Hepatic stellate cell (primary cell): ENCODE results near the gene DLGAP4.
A peak's percentile ranks its signal among the peaks of the same experiment; 100 is the strongest.

Source experiments
- DNase-seq: peaks from one replicate; pipeline ENCODE4 v3.0.0; 2011; ENCODE audit warnings: low spot score

DLGAP4 gene

DNA sequence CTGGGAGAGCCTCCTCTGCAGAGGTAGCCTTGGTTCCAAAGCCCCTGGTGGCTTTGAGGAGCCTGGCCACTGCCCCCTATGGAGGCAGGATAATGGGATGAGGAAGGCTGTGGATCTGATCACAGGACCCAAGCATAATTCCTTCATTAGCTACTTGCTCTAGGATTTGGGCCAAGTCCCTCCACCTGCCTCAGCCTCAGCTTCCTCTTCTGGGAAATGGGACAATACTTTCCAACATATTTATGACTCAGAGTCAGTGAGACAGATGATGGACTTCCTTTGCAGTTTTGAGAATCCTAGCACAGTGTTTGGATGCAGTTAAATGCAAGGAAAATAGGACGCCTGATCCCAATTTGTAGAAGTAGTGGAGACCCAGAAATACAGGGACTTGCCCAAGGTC is 171.3 kb downstream of the DLGAP4 start:
- no peak for DNase-seq

DNA sequence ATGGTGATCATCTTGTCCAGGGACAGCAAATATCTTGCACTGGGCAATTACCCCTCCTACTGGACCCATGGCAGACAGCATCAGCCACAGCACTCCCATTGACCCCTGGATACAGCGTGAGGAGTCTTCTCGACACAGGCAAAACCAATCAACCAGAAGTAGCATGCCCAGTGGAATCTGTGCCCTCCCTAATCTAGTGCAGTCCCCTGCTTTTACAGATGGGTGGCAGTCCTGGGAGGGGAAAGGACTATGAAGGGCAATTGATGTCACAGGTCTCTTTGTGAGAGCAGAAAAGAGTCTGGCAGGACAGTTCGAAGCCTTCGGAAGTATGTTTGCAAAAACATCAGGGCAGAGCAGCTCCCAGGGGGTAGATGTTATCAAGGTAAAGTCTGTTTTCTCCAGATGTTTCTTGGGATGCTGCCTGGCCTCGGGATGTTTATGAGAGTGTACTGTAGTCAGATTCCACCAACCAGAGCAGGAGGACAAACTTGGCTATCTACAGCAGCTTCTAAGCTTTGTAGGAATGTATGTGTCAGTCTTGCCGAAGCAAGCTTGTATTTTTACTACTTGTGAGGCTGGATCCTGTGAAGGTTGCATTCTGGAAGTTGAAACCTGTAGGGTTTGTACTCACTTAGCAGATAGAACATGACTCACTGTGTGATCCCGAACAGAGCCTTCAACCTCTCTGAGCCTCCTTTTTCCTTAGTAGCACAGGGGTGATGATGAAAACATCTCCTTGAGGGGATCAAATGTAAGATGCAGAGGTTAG is 172.2 kb downstream of the DLGAP4 start:
- DNase-seq = no peak

DNA sequence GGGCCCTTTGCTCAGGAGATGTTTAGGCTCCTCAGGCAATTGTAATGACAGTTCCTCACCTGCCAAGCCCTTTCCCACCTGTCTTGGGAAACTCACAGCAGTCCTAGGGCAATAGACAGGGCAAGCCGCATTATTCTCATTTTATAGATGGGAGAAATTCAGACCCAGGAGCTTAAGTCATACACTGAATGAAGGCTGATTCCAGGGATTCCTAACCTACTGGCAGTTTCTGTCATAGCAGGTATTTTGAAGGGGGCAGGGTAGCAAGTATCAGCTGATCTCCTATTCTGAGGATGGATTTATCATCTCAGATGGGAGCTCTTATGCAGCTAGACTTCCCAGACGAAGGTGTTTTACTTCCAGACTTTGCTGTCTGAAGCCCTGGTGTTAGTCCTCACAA is 173.8 kb downstream of the DLGAP4 start:
- no peak for DNase-seq

DNA sequence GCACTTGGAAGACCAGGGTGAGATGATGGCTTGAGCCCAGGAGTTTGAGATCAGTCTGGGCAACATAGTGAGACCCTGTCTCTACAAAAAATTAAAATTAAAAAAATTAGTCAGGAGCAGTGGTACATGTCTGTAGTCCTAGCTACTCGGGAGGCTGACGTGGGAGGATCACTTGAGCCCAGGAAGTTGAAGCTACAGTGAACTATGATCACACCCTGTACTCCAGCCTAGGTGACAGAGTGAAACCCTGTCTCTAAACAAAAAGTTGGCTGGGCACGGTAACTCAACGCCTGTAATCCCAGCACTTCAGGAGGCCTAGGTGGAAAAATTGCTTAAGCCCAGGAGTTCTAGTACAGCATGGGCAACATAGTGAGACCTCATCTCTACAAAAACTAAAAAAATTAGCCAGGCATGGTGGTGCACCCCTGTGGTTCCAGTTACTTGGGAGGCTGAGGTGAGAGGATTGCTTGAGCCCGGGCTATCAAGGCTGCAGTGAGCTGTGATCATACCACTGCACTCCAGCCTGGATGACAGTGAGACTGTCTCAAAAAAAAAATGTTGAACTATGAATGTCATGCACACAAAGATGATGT is 174.4 kb downstream of the DLGAP4 start:
- DNase-seq = no peak

DNA sequence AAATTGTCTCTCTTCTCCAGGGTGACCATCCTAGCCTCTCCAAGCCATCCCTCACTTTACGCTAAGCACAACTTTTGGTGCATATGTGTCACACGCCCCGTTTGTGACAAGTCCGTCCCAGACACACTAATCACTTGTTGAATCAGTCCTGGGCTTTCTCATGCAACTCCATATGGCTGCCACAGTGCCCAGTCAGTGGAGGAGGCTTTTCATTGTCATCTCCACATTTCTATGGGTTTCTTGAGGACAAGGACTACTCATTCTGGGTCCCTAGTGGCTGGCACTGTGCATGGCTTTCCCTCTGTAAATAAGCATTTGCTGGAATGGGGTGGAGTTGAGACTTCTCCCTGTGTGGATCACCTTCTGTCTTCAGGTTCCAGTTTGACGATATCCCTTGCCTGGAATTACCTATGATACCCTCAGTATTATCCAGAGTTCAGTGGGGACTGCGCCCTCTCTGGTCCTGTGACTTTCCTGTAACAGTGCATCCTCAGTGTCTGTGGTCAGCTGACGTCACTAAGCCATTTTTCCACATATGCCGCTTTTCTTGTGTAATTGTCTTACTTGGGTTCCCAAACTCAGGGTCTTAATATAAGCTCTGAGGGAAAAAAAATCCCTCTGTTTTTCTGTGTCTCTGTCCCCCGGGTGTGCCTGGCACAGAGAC is 175.4 kb downstream of the DLGAP4 start:
- no peak for DNase-seq

DNA sequence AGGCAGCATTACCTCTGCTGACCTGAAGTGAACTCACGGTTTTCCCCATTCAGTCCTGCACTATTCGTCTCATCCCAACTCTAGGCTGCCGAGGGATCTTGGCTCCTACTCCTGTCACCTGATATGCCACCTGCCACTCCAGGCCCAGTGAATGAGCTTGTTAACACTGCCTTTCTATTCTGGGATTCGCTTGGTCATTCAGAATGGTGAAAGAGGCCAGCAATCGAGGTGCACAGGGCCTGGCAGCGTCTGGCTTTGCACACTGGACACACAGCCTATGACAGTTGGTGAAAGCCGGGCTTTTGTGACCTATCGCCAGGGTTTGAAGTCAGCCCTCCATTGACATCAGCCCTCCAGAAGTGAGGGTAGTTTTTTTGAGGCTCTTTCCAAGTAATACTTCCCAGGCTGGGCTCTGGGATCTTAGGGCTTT is 175.9 kb downstream of the DLGAP4 start:
- DNase-seq = no peak

DNA sequence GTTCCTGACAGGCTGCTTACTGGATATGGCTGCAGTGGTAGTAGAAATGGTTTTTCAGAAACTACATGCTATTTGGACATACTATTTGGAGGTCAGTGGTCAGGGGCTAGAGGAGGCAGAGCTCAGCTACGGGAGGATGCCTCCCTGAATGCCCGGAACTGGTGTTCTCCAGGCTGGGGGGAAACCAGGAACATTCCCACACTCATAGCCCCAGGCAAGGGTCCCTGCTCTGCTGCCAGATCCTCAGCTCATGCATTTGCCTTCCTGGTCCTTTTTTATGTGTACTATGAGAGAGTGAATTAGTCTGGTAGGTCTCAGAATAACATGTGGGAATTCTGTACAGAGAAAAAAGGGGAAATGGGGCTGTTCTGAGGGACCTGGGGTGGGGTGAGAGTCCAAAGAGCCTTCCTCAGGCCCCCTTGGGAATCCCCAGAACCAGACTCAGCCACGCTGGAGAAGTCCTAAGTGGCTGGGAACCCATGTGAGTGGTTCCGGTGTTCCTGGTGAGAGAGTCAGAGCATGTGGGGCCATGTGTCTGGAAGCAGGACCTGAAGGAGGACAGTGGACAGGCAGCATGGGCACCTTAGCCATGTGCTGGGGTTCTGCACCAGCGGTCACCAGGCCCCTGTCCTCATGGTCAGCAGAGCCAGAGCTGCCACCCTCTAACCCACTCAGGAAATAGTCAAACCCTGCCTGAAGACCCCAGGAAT is 177.2 kb downstream of the DLGAP4 start:
- no peak for DNase-seq

DNA sequence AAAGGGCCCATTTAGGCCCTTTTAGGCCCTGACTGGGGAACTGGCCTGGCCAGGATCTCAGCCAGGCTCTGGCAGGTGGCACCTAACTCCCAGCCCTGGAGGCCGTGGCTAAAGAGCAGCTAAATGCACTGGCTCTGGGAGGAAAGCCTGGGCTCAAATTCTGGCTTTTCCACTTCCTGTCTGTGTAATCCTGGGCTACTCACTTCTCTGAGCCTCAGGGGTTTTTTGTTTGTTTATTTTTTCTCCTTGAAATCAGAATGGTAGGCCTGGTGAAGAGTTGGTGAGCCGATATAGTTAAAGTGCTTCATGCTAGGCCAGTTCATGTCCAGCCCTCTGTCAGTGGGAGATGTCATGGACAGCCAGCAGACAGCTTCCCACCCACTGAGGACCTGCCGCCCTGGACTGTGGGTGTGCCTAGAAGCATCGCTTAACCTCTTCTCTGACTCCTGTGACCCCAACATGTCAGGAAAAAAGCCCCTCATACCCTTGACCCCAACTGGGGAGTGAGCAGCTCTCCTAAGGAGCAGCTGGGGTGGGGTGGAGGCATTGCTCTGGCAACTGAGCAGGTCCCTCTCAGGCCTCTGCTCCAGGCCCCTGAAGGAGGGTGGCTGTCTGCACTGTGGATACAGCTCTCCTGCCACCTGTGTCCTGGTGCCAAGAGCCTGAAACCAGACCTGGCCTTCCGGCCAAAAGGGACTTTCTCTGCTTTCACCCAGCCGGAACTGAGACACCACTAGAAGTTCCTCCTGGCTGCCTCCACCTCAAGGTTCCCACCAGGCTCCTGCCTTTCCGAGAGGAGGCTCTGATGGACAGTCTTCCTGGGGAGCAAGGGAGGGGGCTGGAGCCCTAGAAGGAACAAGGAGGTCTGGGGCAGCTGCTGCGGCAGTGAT is 178.0 kb downstream of the DLGAP4 start:
- DNase-seq = no peak

DNA sequence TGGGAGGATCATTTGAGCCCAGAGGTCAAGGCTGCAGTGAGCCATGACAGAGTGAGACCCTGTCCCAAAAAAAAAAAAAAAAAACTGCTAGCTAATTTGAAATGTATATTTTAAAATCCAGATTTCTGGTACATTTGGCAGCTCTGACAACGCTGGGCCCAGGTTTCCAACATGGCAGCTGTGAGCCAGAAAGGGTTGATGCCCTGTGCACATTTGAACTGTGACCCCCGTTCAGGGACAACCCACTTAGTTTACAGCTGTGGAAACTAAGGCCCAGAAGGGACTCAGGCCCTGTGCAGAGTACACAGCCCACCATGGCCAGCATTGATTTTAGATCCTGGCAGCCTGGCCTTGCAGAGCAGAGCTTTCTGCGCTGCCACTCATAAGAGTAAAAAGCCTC is 179.1 kb downstream of the DLGAP4 start:
- no peak for DNase-seq

DNA sequence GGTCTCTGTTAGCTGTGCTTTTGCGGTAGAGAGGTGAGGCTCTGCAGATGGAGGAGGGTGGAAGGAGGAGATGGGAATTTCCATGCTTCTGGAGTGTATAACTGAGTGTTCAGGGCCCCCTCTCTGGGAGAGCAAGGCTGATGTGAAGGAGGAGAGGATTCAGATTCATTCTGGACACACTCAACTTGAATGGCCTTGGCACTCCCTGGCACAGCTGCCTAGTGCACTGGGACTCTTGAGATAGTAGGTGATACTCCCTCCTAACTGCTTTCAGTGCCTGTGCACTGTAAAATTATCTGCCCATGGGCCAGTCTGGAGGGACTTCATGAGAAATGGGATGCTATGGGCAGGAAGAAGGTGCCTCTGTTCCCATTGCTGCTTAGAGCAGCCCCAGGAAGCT is 180.9 kb downstream of the DLGAP4 start:
- DNase-seq = no peak

DNA sequence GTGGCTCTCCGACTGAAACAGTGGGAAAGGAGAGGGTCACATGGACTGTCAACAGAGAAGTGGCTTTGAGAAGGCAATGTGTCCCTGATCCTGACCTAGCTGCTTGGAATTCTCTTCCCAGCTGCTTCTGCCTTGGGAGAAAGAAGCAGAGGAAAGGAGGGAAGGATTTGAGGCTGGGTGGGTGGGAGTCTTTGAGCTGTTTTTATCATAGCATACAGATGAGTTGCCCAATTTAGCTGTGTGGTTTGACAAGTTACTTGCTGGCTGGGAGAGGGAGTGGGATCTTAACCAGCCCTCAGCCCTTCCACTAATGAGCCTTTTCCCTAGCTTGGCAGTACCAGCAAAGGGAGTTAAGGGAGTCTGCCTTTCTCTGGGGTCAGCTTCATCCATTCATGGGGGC is 184.1 kb downstream of the DLGAP4 start:
- DNase-seq = no peak

DNA sequence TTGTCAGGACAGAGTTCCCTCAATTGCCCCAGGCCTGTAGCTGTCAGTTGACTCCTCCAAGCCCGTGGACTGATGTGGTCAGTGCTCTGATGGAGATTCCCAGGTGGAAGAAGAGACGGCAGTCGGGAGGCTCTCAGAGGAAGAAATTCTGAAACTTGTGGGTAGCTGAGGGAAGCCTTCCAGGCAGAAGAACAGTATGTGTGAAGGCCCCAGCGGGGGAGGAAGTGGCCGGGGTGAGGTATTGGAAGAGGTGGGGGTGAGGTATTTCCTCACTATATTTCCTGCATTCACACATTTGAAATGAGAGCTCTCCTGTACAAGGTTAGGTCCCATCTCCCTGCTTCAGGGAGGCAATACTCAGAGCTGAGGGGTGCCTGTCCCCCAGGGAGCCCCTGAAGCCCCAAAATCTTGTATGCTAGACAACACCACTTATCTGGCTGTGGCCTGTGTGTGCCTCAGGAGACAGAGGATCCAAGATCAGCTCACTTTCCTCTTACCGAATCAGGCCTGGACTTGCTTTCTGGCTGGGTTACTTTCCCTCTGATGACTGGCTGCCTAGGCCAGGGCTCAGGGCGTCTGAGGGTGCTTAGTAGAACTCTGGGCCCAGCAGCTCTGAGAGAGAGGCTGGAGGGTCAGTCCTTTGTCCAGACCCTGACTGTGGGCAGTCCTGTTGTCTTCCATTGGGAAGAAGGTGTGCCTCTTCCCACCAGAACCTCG is 185.9 kb downstream of the DLGAP4 start:
- DNase-seq = no peak

DNA sequence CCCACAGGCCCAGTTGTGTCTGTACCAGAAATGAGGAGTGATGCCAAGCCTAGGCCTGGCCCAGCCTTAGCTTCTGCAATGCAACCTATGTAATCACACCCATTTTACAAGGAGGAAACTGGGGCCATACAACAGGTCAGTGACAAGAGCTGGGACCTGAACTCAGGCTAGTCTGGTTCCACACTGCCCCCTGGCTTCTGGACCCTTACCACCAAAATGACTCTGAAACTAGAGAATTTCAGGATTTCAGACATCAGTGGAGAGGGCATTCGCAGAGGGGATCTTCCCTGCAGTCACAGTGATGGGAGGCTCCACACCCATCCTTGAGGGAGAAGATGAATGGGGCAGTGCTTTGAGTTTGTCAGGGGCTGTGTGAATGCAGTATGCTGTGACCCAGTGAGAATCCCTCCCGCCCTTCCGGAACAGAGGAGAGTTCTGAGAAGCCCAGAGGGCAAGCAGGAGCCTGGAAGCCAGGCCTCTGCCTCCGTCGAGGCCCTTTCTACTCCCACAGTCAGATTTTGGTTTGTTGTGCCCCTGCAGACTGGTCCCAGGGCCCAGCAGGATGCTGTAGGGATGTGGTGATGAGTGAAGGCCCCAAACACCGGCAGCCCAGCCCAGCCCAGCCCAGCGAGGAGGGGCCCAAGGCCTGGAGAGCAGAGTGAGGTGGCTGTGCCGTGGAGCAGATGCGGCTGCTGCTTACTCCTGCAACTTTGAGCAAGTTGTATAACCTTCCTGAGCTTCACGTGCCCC is 187.1 kb downstream of the DLGAP4 start:
- no peak for DNase-seq

DNA sequence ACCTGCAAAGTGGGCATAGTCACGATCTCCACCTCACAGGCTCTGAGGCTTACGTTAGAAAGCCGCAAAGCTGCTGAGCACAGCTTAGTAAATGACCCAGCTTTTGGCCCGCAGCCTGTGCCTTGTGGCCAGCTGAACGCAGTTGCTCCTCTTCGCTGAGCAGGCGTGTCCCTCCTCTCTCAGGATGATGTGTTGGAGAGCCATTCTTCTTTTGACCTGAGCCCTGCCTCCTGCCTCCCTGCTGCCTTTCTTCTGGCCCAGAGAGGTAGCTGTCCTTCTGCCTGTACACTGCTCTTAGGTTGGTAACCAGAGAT is 187.6 kb downstream of the DLGAP4 start:
- DNase-seq = peak; percentile 73

DNA sequence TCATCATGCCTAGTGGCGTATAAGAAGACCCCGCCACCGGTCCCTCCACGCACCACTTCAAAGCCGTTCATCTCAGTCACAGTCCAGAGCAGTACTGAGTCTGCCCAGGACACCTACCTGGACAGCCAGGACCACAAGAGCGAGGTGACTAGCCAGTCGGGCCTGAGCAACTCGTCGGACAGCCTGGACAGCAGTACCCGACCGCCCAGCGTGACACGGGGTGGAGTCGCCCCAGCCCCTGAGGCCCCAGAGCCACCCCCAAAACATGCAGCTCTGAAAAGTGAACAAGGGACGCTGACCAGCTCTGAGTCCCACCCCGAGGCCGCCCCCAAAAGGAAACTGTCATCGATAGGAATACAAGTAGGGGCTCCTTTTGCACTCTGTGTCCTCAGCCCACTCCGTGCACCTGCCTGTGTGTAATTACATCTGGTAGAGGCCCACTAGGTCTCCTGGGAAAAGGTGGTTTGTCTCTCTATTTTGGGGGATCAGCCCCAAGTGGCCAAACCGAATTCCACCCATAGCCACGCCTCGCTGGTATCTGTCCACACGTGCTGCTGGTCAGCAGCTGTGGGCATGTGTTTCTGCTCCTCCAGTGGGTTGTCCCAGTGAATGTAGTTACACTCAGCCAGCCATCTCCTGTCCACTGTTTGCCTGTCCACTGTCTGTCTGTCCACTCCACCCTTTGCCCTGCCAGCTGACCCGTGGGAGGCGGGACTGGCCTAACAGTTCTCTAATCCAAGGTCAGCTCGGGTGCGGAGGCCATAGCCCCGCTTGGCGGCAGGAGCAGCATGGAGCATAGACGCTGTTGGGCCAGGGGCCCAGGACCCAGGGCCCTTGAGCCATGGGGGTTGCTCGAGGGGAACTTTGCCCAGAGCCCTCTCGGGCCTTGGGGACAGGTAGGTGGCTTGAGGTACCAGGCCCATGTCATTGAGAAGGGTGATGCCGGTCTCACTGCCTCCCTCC is 190.8 kb downstream of the DLGAP4 start:
- no peak for DNase-seq

DNA sequence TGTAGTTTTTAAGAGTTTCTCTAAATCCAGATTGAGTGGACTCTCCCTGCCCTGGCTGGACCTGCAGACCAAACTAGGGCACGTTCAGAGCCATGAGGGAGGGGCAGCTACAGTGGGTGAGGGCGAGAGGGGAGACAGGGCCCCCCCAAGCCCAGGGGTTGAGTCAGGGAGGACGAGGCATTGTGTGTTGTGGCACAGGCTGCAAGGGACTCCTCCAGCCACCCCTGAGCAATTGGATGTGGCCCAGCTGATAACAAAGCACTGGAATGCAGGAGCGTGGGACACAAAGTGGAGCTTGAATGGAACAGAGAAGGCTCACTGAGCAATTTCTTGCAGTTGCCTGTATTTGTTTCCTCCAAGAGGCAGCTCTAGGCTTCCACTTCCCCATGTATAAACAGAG is 191.7 kb downstream of the DLGAP4 start:
- DNase-seq = peak; percentile 68

DNA sequence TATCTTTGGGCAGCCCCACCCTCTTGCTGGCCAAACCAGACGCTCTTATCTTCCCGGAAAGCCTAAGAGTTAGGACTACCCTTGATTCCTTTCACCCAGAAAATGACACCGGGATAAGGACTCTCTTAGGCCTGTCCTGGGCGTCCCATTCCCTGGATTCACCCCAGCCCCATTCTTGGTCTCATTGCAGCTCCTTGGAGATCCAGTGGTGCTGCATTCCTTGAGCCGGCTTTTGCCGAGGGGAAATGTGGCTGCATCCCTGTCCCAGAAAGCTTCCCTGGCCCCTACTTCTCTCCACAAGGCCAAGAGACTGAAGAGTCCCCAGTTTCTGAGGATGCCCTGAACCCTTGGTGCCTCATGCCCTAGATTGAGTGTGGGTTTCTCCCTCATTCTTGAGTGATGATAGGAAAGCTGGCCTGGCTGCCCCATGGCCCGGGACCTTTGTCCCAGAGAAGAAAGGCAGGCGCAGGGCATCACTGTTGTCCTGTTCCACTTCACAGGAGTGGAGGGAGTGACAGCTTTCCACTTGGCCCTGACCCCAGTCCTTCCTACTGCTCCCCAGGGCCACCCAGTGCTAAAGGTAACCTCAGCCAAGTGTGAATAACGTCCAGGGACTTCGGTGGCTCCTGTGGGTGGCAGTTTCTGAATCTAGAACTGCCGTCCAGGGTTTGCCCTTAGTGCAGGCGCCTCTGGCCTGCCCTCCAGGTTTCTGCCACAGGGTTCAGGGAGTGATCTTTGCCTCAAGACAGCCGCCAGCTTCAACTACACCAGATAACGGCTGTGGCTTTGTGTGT is 192.4 kb downstream of the DLGAP4 start:
- no peak for DNase-seq

DNA sequence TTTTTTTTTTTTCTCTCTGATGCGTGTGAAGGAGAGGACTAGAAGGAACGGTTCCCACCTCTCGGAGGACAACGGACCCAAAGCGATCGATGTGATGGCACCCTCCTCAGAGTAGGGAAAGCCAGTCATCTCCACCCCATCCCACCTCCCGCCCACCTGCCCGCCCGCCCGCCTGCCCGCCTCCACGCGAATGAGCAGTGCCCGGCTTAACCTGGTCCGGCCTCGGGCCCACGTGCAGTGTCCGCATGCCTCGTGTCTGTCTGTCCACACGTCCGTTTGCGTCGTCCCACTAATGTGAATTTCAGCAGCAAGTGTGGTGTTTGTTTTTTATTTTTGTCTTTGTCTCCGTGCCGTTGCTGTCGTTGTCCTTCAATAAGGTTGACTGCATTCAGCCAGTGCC is 193.1 kb downstream of the DLGAP4 start:
- no peak for DNase-seq
